Measurements from ENCODE around the gene EXOC3L1.

Gene EXOC3L1

GRCh38 chr16:67180166-67180565 lies 9.8 kb downstream of the EXOC3L1 start:
- no peak for DNase-seq (ENCODE audit: low spot score)

GRCh38 chr16:67179421-67180080 lies 10.4 kb downstream of the EXOC3L1 start:
- DNase-seq (ENCODE audit: low spot score): no peak

GRCh38 chr16:67177743-67178699 lies 11.9 kb downstream of the EXOC3L1 start:
- DNase-seq (ENCODE audit: low spot score): peak; percentile 77

GRCh38 chr16:67176662-67177061 lies 13.3 kb downstream of the EXOC3L1 start:
- DNase-seq (ENCODE audit: low spot score): no peak

GRCh38 chr16:67174706-67175231 lies 15.2 kb downstream of the EXOC3L1 start:
- DNase-seq (ENCODE audit: low spot score): no peak

- DNase-seq (ENCODE audit: low spot score): peak; percentile 89
These were observed 15.9 kb downstream of the EXOC3L1 start for GRCh38 chr16:67173808-67174705.

- no peak for DNase-seq (ENCODE audit: low spot score)
These were observed 16.6 kb downstream of the EXOC3L1 start for GRCh38 chr16:67173323-67173722.

- no peak for DNase-seq (ENCODE audit: low spot score)
These were observed 18.8 kb downstream of the EXOC3L1 start for GRCh38 chr16:67170949-67171649.

GRCh38 chr16:67170168-67170948 lies 19.6 kb downstream of the EXOC3L1 start, which contains the start of gene NOL3:
NOL3 (plus strand) TSS chr16:67170538.
- DNase-seq (ENCODE audit: low spot score): peak; percentile 90

GRCh38 chr16:67169642-67170167 lies 20.2 kb downstream of the EXOC3L1 start:
- no peak for DNase-seq (ENCODE audit: low spot score)

GRCh38 chr16:67169011-67169451 lies 20.9 kb downstream of the EXOC3L1 start:
- DNase-seq (ENCODE audit: low spot score): no peak

- no peak for DNase-seq (ENCODE audit: low spot score)
These were observed 22.3 kb downstream of the EXOC3L1 start for GRCh38 chr16:67167588-67167987.

- no peak for DNase-seq (ENCODE audit: low spot score)
These were observed 23.3 kb downstream of the EXOC3L1 start for GRCh38 chr16:67166598-67167168.

- no peak for DNase-seq (ENCODE audit: low spot score)
These were observed 23.8 kb downstream of the EXOC3L1 start for GRCh38 chr16:67166110-67166547.

GRCh38 chr16:67165121-67166078 lies 24.5 kb downstream of the EXOC3L1 start:
- DNase-seq (ENCODE audit: low spot score): no peak

- peak; percentile 81 for DNase-seq (ENCODE audit: low spot score)
These were observed 25.3 kb downstream of the EXOC3L1 start, which contains the start of gene HSF4 for GRCh38 chr16:67164599-67165061. HSF4 (plus strand) TSS chr16:67164745; CDS start chr16:67164812, 67 bp downstream.

GRCh38 chr16:67163999-67164558 lies 25.9 kb downstream of the EXOC3L1 start:
- no peak for DNase-seq (ENCODE audit: low spot score)
